OCI-LY7 (cell line): ENCODE results near the gene CALM3. TPM values are rescaled to one million over a fixed set of nuclear protein-coding genes. Genes with fewer than 3 reads are reported as not detected.

Experiments used
- BruUV-seq: library from RNA; stranded (reverse); fragments of 400-500 nt; replicated peaks from 2 replicates; lab custom pipeline; 2021; lab: Mats Ljungman, UMichigan
- CTCF ChIA-PET: fragments of 300-600 bp; sonication (Branson Sonifier 250); formaldehyde crosslinking; loops from one replicate; lab custom pipeline; 2022; ENCODE audit warnings: antibody characterized with exemption; ENCODE audit not compliant: unreplicated experiment; lab: Charles Lee
- POLR2A ChIA-PET: fragments of 300-600 bp; sonication (Branson Sonifier 250); formaldehyde crosslinking; loops from one replicate; lab custom pipeline; 2022; ENCODE audit warnings: antibody characterized with exemption; lab: Charles Lee
- DNase-seq: peaks from one replicate; pipeline ENCODE4 v3.0.0-alpha.2; 2015; ENCODE audit warnings: low spot score
- H2AFZ ChIP-seq: fragments of 200-600 bp; sonication (generic), shearing (Covaris generic); 2 replicates; pipeline ENCODE4 v1.6.1; 2014; ENCODE audit warnings: mild to moderate bottlenecking, antibody characterized with exemption, low read length, moderate library complexity
- H3K27ac ChIP-seq: fragments of 200-600 bp; sonication (generic); 2 replicates; pipeline ENCODE4 v1.5.1; 2014; ENCODE audit warnings: mixed run types, low read depth, mild to moderate bottlenecking, moderate library complexity, low read length, inconsistent platforms; ENCODE audit not compliant: poor library complexity, severe bottlenecking
- H3K36me3 ChIP-seq: fragments of 200-600 bp; sonication (generic); 2 replicates; pipeline ENCODE4 v1.6.1; 2014; ENCODE audit warnings: mild to moderate bottlenecking, antibody characterized with exemption, low read length, moderate library complexity, mixed read lengths; ENCODE audit not compliant: insufficient read depth
- H3K4me1 ChIP-seq: fragments of 200-600 bp; sonication (generic); 2 replicates; pipeline ENCODE4 v1.5.1; 2014; ENCODE audit warnings: mild to moderate bottlenecking, low read length; ENCODE audit not compliant: insufficient read depth, poor library complexity, severe bottlenecking
- H3K4me2 ChIP-seq: fragments of 200-600 bp; sonication (generic); 2 replicates; pipeline ENCODE4 v1.6.1; 2014; ENCODE audit warnings: mild to moderate bottlenecking, low read length
- H3K4me3 ChIP-seq: fragments of 200-600 bp; sonication (generic); 2 replicates; pipeline ENCODE4 v1.5.1; 2014; ENCODE audit warnings: mild to moderate bottlenecking, low read depth, low read length; ENCODE audit not compliant: poor library complexity, severe bottlenecking
- H3K79me2 ChIP-seq: fragments of 200-600 bp; sonication (generic); 2 replicates; pipeline ENCODE4 v1.6.1; 2016; ENCODE audit warnings: low read depth, mild to moderate bottlenecking, low read length, moderate library complexity, mixed read lengths; ENCODE audit not compliant: insufficient read depth
- H3K9me2 ChIP-seq: fragments of 200-600 bp; sonication (generic); 2 replicates; pipeline ENCODE4 v1.6.1; 2016; ENCODE audit warnings: mild to moderate bottlenecking, low read length, mixed read lengths; ENCODE audit not compliant: insufficient read depth
- H3K9me3 ChIP-seq: fragments of 200-600 bp; sonication (generic); 2 replicates; pipeline ENCODE4 v1.6.1; 2014; ENCODE audit warnings: mild to moderate bottlenecking, mixed run types, low read length, mixed read lengths
- H4K20me1 ChIP-seq: fragments of 200-600 bp; sonication (generic); 2 replicates; pipeline ENCODE4 v1.6.1; 2014; ENCODE audit warnings: mild to moderate bottlenecking, antibody characterized with exemption, low read length, moderate library complexity, mixed read lengths; ENCODE audit not compliant: insufficient read depth
- CTCF ChIP-seq: fragments of 200-600 bp; sonication (generic); conservative IDR thresholded peaks from 2 replicates; pipeline ENCODE4 v1.5.1; 2014; ENCODE audit warnings: mild to moderate bottlenecking, antibody characterized with exemption, low read length, moderate library complexity, mixed read lengths
- EZH2phosphoT487 ChIP-seq: fragments of 200-600 bp; sonication (generic); IDR thresholded peaks from 2 replicates; pipeline ENCODE4 v1.6.1; 2018; ENCODE audit warnings: low read depth, borderline replicate concordance, mild to moderate bottlenecking, mixed run types, antibody characterized with exemption, low read length, moderate library complexity, mixed read lengths
- intact Hi-C: fragments of 100-400 bp; cut with micrococcal nuclease; formaldehyde crosslinking; loops from one replicate; pipeline ENCODE4 v1.10.0; 2022; ENCODE audit not compliant: unreplicated experiment
- total RNA-seq, 2 experiments: library from RNA; depleted of rRNA in 1 of 2; stranded (reverse); fragments of >200 nt in 1 of 2; shearing (Covaris generic) in 1 of 2; gene quantifications; 2 replicates each; pipeline ENCODE4 v1.2.3, GENCODE V29; 2014 to 2022

Gene CALM3
- total RNA-seq, 2 experiments from 2014 or later: 175 to 198 TPM

- no peak for DNase-seq
- Histone ChIP-seq H3K4me1 (peaks cover 40% of the 10 kb centered on the region), H3K27ac (no peak overlapping the region), H3K9me3 (no peaks in the 10 kb centered on the region), H3K9me2 (no peaks in the 10 kb centered on the region), H3K4me2 (no peak overlapping the region), H3K36me3 (peaks cover 61% of the 10 kb centered on the region), H4K20me1 (peaks cover 17% of the 10 kb centered on the region), H2AFZ (no peak overlapping the region), H3K79me2 (peaks cover 28% of the 10 kb centered on the region), H3K4me3 (no peak overlapping the region)
- CTCF ChIA-PET: no interaction called here
- TF ChIP-seq EZH2phosphoT487 (no peak), CTCF (no peak)
- intact Hi-C loops: no loop called here
- no TSS peak for BruUV-seq
- POLR2A ChIA-PET: no interaction called here
These were observed 6.3 kb downstream of the CALM3 start for GRCh38 chr19:46607448-46607841.

- Histone ChIP-seq H4K20me1 (peaks cover 13% of the 10 kb centered on the region), H3K4me3 (no peak overlapping the region), H3K4me1 (peaks cover 38% of the 10 kb centered on the region), H3K36me3 (peaks cover 61% of the 10 kb centered on the region), H3K9me2 (no peaks in the 10 kb centered on the region), H3K27ac (no peak overlapping the region), H2AFZ (no peak overlapping the region), H3K79me2 (peaks cover 21% of the 10 kb centered on the region), H3K4me2 (no peak overlapping the region), H3K9me3 (no peaks in the 10 kb centered on the region)
- intact Hi-C loops: no loop called here
- TF ChIP-seq CTCF: no peak
- TF ChIP-seq EZH2phosphoT487: no peak
- DNase-seq: no peak
- BruUV-seq: no TSS peak
- ChIA-PET POLR2A (no interaction called here), CTCF (no interaction called here)
These were observed 7.0 kb downstream of the CALM3 start for GRCh38 chr19:46608178-46608577.

GRCh38 chr19:46608581-46609345 lies 7.6 kb downstream of the CALM3 start:
- Histone ChIP-seq H3K9me2 (no peaks in the 10 kb centered on the region), H3K36me3 (peaks cover 61% of the 10 kb centered on the region), H3K4me3 (no peak overlapping the region), H3K9me3 (no peaks in the 10 kb centered on the region), H4K20me1 (peaks cover 9% of the 10 kb centered on the region), H3K79me2 (peaks cover 15% of the 10 kb centered on the region), H3K27ac (no peak overlapping the region), H2AFZ (no peak overlapping the region), H3K4me1 (peaks cover 34% of the 10 kb centered on the region), H3K4me2 (no peak overlapping the region)
- TF ChIP-seq EZH2phosphoT487 (no peak), CTCF (no peak)
- ChIA-PET CTCF (no interaction called here), POLR2A (no interaction called here)
- intact Hi-C loops: no loop called here
- no peak for DNase-seq
- no TSS peak for BruUV-seq
